SU-DHL-6 (cell line): ENCODE results near the gene TESMIN.

Experiments used
- EZH2phosphoT487 ChIP-seq: fragments of 200-600 bp; sonication (generic), shearing (Covaris generic); conservative IDR thresholded peaks from 2 replicates; pipeline ENCODE4 v1.6.1; 2018; ENCODE audit warnings: mild to moderate bottlenecking, antibody characterized with exemption, low read length, moderate library complexity, mixed read lengths
- TF ChIP-seq, protein P1 (sequence below): fragments of 200-600 bp; sonication (generic); IDR thresholded peaks from one replicate; pipeline ENCODE4 v1.5.1; 2017; ENCODE audit warnings: antibody characterized with exemption, mild to moderate bottlenecking, low read length, moderate library complexity; ENCODE audit not compliant: insufficient read depth, poor library complexity, severe bottlenecking

DNA sequence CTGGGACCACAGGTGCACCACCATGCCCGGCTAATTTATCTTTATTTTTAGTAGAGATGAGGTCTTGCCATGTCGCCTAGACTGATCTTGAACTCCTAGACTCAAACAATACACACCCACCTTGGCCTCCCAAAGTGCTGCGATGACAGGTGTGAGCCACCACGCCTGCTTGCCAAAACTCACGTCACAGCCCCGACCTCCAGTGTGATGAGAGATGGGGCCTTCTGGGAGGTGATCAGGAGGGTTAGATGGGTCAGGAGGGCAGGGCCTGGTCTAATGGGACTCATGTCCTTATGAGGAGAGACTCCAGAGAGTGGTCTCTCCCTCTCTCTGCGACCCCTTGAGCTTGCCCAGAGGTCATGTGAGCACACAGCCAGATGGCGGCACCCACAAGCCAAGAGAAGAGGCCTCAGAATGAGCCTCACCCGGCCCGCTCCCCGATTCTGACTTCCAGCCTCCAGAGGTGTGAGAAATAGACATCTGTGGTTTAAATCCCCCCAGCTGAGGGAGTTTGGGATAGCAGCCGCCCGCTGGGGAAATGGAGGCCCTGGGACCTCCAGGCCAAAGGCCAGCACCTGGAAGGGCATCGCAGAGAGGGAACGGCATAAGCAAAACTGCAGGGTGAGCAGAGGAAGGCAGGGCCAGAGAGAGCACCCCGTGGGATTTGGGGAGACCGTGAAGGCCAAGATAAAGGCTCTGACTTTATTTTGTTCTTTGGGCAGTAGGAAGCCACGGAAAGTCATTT lies 91.1 kb downstream of the TESMIN start:
- TF ChIP-seq, protein P1, sequence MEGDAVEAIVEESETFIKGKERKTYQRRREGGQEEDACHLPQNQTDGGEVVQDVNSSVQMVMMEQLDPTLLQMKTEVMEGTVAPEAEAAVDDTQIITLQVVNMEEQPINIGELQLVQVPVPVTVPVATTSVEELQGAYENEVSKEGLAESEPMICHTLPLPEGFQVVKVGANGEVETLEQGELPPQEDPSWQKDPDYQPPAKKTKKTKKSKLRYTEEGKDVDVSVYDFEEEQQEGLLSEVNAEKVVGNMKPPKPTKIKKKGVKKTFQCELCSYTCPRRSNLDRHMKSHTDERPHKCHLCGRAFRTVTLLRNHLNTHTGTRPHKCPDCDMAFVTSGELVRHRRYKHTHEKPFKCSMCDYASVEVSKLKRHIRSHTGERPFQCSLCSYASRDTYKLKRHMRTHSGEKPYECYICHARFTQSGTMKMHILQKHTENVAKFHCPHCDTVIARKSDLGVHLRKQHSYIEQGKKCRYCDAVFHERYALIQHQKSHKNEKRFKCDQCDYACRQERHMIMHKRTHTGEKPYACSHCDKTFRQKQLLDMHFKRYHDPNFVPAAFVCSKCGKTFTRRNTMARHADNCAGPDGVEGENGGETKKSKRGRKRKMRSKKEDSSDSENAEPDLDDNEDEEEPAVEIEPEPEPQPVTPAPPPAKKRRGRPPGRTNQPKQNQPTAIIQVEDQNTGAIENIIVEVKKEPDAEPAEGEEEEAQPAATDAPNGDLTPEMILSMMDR, result no peak
- TF ChIP-seq EZH2phosphoT487, result no peak
